ENCODE data around the gene HRG.
"Not testable (repeated sequence)": the region's sequence is repeated elsewhere in the genome, so short reads cannot be mapped to it uniquely, and the experiment has no call there.

The HRG gene

GRCh38 chr3:186682812-186683211, 17.0 kb downstream of the HRG start:
- no peak for DNase-seq (ENCODE audit: low spot score)

DNA sequence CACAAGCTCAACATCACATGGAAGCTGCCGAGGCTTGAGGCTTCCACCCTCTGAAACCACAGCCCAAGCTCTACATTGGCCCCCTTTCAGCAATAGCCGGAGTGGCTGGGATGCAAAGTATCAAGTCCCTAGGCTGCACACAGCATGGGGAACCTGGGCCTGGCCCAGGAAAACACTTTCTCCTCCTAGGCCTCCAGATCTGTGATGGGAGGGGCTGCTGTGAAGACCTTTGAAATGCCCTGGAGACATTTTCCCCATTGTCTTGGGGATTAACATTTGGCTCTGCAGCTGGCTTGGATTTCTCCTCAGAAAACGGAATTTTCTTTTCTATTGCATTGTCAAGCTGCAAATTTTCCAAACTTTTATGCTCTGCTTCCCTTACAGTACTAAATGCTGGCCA, 18.2 kb downstream of the HRG start:
- no peak for DNase-seq (ENCODE audit: low spot score)

DNA sequence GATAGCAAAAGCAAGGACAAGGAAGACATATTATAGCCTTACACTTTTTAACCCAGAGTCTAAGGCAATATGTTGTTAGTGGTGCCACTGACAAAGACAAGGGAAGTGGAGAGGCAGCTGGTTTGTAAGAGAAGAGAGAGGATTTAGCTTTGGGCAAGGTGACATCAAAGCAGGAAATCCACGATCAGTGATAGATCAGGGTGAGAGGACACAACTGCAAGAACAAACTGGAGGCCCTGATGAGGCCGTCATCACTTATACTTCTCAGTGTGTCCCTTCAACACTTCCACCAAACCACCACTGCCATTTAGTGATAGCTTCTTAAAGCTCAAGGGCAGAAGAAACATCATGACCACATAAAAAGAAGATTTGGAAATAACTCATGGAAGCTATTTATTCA, 20.7 kb downstream of the HRG start:
- DNase-seq (ENCODE audit: low spot score), result not testable (repeated sequence)

- no peak for DNase-seq (ENCODE audit: low spot score)
Measured at GRCh38 chr3:186687120-186687651, 21.4 kb downstream of the HRG start.

DNA sequence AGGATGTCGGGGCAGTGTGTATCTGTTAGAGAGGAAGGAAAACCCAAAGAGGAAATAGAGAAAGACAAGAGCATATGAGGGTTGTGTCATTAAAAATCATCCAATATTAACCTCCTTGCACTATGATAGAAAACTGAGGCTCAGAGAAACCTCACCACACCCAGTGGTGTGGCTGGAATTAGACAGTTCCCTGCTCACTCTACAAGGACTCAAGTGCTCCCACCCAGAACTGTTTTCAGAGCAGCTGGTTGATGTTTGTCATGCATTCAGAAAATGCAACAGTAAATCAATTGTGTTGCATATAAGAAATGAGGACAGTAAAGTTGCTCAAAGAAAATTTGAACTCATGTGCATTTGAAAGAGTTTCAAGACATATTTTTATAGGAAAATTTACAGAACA, 24.5 kb downstream of the HRG start:
- not testable (repeated sequence) for DNase-seq (ENCODE audit: low spot score)

GRCh38 chr3:186691676-186692075, 25.9 kb downstream of the HRG start:
- DNase-seq (ENCODE audit: low spot score), result no peak

DNA sequence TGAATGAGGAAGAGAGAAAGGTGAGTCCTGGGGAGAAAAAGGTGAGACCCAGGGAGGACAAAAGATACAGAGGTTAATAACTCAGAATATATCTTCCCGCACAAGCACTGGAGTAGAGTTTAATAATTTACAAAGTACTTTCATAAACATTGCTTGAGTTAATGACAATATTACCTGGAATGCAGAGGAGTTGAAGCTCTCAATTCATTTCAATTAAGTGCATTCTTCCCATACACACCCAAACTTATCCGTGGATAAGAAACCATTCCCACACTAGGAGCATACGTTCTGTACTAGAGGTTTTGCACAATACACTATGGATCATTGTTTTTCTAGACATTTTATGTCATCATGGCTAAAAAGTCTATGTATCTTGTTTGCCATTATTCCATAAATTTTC, 28.0 kb downstream of the HRG start:
- DNase-seq (ENCODE audit: low spot score), result no peak

- no peak for DNase-seq (ENCODE audit: low spot score)
Measured at GRCh38 chr3:186694288-186695032, 28.6 kb downstream of the HRG start.

DNA sequence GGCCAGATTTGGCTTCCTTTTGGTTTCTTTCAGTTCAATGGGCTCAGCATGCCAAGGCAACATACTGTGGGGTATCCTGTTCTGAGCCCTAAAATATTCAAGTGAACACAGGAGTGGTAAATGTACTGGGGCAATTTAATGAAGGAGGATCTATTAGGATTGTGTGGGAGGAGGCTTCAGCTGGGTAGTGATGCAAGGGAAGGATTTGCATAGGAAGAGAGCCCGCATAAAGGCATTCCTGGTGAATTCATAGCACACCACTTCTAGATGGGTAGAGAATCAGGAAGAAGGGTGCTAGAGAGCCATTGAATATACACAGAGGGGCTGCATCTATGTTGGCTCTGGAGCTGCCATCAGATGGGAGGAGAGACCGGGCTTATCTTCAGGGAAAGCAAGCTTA, 30.7 kb downstream of the HRG start:
- DNase-seq (ENCODE audit: low spot score), result no peak

DNA sequence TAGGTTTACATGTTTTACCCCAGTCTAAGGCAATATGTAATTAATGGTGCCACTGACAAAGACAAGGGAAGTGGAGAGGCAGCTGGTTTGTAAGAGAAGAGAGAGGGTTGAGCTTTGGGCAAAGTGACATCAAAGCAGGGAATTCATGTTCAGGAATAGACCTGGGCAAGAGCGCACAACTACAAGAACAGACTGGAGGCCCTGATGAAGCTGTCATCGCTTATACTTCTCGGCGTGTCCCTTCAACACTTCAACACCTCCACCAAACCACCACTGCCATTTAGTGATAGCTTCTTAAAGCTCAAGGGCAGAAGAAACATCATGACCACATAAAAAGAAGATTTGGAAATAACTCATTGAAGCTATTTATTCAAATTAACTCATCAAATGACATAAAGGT, 31.7 kb downstream of the HRG start:
- no peak for DNase-seq (ENCODE audit: low spot score)

- no peak for DNase-seq (ENCODE audit: low spot score)
Measured at GRCh38 chr3:186700267-186700666, 34.5 kb downstream of the HRG start.

GRCh38 chr3:186702451-186702850, 36.6 kb downstream of the HRG start:
- not testable (repeated sequence) for DNase-seq (ENCODE audit: low spot score)

DNA sequence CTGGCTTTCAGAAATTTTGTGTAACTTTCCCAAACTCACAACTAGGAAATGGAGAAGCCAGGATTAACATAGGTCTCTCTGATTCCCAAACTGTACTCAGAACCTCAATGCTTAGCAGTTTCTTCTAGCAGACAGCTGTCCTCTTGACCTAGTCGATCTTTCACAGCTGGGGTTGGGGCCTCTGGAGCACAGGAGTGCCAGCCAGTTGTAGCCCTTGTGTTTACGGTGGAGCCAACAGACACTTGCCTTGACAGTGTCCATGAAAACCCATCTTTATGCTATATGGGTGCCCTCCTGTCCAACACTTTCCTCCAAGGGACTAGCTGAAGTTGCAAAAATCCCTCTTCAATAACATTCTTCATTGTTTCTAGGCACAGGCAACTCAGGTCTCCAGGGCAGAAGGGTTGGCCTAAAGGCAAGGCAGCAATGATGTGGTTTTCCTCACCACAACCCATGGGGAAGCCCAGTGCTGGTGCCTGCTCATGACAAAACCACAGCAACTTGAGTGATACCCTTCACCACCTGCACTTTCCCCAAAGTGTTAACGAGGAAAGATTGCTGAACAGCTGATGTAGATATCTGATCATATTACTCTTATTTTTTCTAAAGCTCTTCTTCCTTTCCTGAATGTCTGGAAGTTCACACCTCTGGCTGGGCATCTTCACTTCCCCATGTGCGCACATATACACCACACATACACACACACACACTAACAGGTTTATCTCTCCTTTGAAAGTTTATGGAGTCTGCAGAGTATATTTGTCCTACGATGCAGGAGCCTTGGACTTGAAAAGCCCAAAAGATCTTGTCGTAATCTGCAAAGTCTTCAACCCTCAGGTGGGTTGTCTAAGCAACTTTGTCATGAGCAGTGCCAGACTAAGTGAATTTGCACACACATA, 40.3 kb downstream of the HRG start:
- peak; percentile 49 for DNase-seq (ENCODE audit: low spot score)

GRCh38 chr3:186708983-186709679, 43.3 kb downstream of the HRG start:
- no peak for DNase-seq (ENCODE audit: low spot score)

GRCh38 chr3:186710694-186711093, 44.9 kb downstream of the HRG start:
- DNase-seq (ENCODE audit: low spot score), result not testable (repeated sequence)

DNA sequence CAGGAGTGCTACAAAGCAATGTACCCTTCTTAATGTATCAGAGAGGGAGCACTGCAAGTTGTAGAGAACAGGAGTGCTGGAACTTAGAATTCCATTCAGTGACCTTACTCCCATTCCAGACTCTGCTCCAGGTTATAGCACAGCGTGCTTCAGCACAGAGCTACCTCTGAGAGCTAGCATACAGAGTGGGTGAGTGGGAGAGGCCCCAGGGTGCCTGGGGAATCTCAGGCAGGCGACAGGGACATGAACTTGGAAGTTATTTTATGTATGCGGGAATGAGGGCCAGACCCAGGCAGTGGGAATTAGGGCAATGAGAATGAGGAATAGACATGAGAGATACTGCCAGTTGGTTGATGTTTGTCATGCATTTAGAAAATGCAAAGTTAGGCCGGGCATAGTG, 47.7 kb downstream of the HRG start:
- DNase-seq (ENCODE audit: low spot score), result no peak

GRCh38 chr3:186717039-186717457, 51.2 kb downstream of the HRG start, which contains the start of gene KNG1:
KNG1 (plus strand) TSS chr3:186717359; CDS start chr3:186717543, 184 bp downstream.
- no peak for DNase-seq (ENCODE audit: low spot score)

GRCh38 chr3:186719945-186720739, 54.3 kb downstream of the HRG start:
- no peak for DNase-seq (ENCODE audit: low spot score)

DNA sequence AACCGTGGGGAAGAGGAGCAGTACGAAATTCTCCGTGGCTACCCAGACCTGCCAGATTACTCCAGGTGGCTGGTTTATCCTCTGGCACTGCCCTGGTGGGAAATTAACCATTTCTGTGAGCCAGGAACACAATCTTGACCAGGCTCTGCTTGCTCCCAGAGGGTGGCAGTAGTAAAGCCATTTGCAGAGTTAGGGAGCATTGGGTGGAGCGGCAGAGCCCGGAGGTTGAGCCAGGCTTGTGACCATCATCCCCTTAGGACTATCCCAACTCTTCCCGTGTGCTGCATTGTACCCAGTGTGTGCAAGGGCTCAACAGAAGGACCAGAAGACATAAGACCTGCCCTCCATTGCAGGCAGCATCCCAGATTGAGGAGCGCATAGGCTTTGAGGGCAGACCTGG, 56.6 kb downstream of the HRG start:
- no peak for DNase-seq (ENCODE audit: low spot score)

DNA sequence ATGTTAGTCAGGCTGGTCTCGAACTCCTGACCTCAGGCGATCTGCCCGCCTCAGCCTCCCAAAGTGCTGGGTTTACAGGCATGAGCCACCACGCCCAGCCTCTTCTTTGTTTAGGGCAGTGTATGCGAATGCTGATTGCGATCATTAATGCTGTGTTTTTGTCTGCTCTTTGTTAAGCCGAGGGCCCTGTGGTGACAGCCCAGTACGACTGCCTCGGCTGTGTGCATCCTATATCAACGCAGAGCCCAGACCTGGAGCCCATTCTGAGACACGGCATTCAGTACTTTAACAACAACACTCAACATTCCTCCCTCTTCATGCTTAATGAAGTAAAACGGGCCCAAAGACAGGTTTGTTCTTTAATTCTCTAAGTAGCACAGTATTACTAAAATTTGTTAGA, 59.1 kb downstream of the HRG start:
- DNase-seq (ENCODE audit: low spot score), result no peak

Measured in CD4-positive, alpha-beta T cell treated with Interleukin-15 for 4 hours (primary cell).